ENCODE measurements around the gene PLXNB2. TPM values are rescaled to one million over a fixed set of nuclear protein-coding genes. Genes with fewer than 3 reads are reported as not detected.
"Not testable (repeated sequence)": the region's sequence is repeated elsewhere in the genome, so short reads cannot be mapped to it uniquely, and the experiment has no call there.

The PLXNB2 gene
- polyA plus RNA-seq, 3 donors, result 193 to 218 (median 204) TPM

DNA sequence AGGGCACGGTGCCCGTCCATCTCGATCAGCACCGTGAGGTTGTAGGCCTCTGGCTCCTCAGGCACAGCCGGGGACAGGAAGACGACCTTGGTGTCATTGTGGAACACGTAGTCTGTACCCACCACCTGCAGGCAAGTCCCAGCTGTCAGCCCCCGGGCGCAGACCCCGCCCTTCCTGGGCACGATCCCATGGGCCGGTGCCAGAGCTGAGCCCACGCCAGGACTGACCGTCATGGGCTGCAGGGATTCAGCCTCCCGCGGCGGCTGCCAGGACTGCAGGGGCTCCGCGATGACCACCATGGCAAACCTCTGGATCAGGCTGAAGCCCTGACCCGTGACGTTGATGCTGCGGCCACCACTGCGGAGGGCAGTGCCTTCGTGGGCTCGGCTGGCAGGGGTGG, 25.5 kb downstream of the PLXNB2 start:
- no peak for DNase-seq (ENCODE audit: low read depth in 3 of 3, low spot score in 2 of 3)

DNA sequence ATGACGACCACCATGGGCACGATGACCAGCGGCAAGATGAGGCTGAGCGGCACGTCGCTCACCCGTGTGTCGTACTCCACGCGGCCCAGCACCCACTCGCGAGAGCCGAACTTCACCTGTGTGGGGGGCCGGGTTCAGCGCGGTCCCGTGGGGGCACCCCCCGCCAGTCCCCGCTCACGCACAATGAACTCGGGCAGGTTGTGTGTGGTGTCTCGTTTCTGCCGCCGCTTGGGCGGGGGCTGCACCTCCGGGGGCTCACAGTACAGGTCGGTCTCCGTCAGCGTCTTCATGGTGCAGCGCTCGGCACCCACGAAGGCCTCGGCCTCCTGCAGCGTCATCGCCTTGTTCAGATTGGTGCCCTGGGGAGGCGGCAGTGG, 26.1 kb downstream of the PLXNB2 start:
- no peak for DNase-seq (ENCODE audit: low read depth in 3 of 3, low spot score in 2 of 3)

DNA sequence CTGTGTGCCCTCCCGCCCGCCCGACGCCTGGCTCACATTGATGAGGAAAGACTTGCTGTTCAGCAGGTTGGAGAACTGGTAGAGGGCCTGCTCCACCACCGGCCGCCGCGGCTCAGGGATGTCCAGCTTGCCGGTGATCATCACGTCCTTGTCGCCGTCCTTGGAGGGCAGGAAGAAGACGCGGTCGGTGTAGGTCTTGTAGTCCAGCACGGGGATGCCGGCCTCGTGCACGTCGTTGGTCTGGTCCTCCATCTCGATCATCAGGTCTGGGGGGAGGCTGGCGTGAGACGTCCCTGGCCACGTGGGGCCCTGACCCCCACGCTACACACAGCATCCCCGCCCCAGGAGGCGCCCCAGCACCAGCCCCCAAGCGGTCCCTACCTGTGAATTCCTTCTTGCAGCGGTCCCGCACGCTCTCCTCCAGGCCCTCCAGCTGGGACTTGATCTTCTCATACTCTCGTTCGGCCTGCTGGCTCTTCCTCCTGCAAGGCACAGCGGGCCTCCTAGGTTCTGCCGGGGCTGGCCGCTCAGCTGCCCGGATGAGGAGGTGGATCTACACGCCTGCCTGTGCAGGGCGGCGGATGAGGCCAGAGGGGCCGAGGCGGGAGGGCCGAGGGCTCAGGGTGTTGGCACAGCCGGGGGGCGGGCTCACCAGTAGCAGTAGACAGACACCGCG, 26.6 kb downstream of the PLXNB2 start:
- no peak for DNase-seq (ENCODE audit: low read depth in 3 of 3, low spot score in 2 of 3)

GRCh38 chr22:50280022-50280707, 27.3 kb downstream of the PLXNB2 start:
- no peak for DNase-seq (ENCODE audit: low read depth in 3 of 3, low spot score in 2 of 3)

- no peak for DNase-seq (ENCODE audit: low read depth in 3 of 3, low spot score in 2 of 3)
Observed at GRCh38 chr22:50278956-50279619, 28.4 kb downstream of the PLXNB2 start.

- no peak for DNase-seq (ENCODE audit: low read depth in 3 of 3, low spot score in 2 of 3)
Observed at GRCh38 chr22:50278461-50278860, 29.0 kb downstream of the PLXNB2 start.

- no peak for DNase-seq (ENCODE audit: low read depth in 3 of 3, low spot score in 2 of 3)
Observed at GRCh38 chr22:50277761-50278160, 29.7 kb downstream of the PLXNB2 start.

DNA sequence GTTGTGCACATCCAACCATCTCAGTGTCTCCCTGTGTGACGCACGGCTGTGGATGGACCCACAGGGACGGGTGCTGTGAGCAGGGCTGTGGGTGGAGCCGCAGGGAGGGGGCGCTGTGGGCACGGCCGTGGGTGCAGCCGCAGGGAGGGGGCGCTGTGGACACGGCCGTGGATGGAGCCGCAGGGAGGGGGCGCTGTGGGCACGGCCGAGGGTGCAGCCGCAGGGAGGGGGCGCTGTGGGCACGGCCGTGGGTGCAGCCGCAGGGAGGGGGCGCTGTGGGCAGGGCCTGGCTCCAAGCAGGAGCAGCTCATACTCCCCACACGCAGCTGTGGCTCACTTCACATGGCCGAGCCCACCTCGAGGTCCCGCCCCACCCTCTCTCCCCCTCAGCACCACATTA, 31.3 kb downstream of the PLXNB2 start:
- no peak for DNase-seq (ENCODE audit: low read depth in 3 of 3, low spot score in 2 of 3)

DNA sequence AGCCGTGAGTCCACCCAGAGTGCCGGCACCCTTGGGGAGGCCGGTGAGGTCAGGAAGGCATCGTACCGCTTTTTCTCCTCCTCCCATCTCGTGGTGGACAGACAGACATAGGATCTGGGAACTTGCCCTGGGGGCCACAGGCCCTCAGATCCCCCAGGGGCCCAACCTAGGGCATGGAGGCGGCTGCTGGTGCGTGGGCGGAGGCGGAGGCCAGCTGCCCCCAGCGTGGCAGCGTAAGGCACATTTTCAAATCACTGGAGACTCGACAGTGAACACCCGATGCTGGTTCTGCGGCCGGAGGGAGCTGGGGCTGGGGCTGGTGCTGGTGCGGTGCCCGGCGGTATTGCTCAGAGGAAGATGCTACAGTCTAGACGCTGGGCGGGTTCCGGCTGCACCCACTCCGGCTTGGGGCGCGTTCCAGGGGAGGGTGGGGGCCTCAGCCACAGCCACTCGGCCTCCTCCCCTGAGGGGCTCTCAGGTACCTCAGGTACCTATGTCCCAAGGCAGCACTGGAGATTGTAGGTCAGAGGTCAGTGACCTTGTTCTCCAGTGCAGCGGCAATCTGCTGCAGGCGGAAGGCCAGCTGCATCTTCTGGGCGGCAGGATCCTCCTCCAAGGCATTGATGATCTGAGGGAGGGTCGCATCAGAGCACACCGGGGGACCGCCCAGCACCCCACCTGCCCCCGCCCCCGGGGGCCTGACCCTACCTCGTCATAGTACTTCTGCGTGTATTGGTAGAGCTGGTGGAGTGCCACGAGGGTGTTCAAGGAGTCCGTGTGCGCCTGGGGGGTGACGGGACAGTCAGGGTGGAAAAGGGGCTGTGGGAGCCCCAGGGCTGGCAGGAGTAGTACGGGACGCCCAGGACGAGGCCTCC, 32.0 kb downstream of the PLXNB2 start:
- DNase-seq (ENCODE audit: low read depth in 3 of 3, low spot score in 2 of 3), result no peak

GRCh38 chr22:50274771-50275170, 32.7 kb downstream of the PLXNB2 start:
- DNase-seq (ENCODE audit: low read depth in 3 of 3, low spot score in 2 of 3), result no peak

GRCh38 chr22:50274311-50274710, 33.1 kb downstream of the PLXNB2 start:
- DNase-seq (ENCODE audit: low read depth in 3 of 3, low spot score in 2 of 3), result no peak

GRCh38 chr22:50273781-50274180, 33.7 kb downstream of the PLXNB2 start:
- DNase-seq (ENCODE audit: low read depth in 3 of 3, low spot score in 2 of 3), result not testable (repeated sequence)

DNA sequence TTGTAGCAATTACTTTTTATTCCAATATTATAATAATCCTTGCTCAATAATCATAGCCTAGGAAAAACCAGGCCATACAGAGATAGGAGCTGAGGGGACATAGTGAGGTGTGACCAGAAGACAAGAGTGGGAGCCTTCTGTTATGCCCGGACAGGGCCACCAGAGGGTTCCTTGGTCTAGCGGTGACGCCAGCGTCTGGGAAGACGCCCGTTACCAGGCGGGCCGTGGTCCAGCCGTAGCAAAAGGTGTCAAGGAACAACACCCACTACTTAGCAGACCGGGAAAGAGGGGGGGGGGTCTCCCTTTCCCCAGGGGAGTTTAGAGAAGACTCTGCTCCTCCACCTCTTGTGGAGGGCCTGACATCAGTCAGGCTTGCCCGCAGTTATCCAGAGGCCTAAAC, 34.1 kb downstream of the PLXNB2 start:
- DNase-seq (ENCODE audit: low read depth in 3 of 3, low spot score in 2 of 3), result not testable (repeated sequence)

DNA sequence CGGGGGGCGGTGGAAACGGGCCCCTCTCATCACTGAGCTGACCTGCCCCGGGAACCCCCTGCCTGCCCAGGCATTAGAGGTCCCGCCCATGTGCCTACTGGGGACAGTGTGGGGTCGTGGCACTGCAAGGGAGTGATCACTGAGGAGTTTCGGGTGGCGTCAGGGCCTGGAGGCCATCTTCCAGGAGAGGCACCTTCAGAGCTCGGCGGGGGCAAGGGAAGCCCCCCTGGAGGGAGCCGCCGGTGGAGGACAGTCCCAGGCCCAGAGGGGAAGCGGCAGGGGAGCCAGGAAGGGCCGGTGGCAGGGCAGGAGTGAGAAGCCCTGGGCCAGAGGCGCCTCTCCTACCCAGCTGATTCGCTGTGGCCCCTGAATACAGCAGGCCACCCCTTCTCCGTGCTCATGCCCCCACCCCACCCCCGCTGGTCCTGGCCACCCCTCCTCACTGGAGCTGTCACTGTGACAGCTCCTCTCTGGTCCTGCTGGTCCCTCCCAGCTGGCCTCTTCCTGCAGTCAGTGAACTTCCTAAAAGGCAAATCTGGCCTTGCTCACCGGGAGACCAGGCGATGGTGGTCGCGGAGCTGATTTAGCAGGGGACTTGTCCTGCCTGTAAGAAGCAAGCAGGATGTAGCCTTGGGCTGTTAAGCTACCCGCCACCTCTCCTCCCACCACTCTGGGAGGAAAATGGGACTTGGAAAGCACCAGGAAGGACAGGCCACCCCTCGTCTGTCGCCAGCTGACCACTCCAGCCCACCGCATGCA, 35.2 kb downstream of the PLXNB2 start:
- no peak for DNase-seq (ENCODE audit: low read depth in 3 of 3, low spot score in 2 of 3)

- no peak for DNase-seq (ENCODE audit: low read depth in 3 of 3, low spot score in 2 of 3)
Observed at GRCh38 chr22:50271519-50271970, 35.9 kb downstream of the PLXNB2 start.

- DNase-seq (ENCODE audit: low read depth in 3 of 3, low spot score in 2 of 3), result peak in 1 of 3 donors; percentile 66
Observed at GRCh38 chr22:50270666-50271394, 36.6 kb downstream of the PLXNB2 start.

DNA sequence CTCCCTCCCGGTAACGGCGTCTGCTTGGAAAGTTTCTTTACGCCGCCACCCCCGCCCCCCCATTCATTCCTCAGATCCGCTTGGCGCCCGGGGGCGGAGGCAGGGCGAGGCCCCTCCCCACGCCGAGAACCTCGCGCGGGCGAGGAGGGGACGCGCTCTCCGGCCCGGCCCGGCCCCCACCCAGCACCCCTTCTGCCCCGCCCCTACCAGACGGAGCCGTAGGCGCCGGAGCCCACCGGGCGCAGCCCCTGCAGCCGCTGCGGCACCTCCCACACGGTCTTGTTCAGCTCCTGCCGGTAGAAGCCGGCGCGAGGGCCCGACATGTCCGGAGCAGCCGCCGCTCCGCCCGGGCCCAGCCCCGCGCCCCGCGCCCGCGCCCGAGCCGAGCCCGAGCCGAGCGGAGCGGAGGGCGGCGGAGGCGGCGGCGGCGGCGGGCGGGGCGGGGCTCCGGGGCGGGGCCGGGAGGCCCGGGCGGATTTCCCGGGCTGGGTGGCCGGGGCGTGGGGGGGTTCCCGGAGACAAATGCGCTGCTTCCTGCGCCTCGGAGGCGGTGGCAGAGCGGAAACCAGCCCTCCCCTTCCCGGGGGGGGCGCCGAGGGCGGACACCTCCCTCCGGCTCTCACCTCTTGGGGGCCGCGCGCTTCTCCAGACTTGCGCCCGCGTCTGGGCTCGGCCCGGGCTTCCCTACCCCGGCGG, 37.3 kb downstream of the PLXNB2 start, which contains the start of gene MAPK11:
TSS of gene MAPK11 (minus strand) at position 411 of the 696 bp plus-strand sequence. CDS start at position 323, 88 bp downstream.
- DNase-seq (ENCODE audit: low read depth in 3 of 3, low spot score in 2 of 3), result no peak

- DNase-seq (ENCODE audit: low read depth in 3 of 3, low spot score in 2 of 3), result no peak
Observed at GRCh38 chr22:50269573-50269969, 37.9 kb downstream of the PLXNB2 start.

GRCh38 chr22:50268655-50269113, 38.8 kb downstream of the PLXNB2 start:
- DNase-seq (ENCODE audit: low read depth in 3 of 3, low spot score in 2 of 3), result no peak

Measured in right renal cortex interstitium (tissue), 3 donors.